Esophagus muscularis mucosa (tissue), 4 donors: ENCODE data around the gene ADCY6. TPM values are rescaled to one million over a fixed set of nuclear protein-coding genes. Genes with fewer than 3 reads are reported as not detected.

Experiments
- DNase-seq: peaks from one replicate; pipeline ENCODE4 v3.0.0-alpha.2; 2017; ENCODE audit errors: extremely low spot score
- H3K27ac ChIP-seq, 4 donors: fragments of 200-600 bp; sonication (generic); replicated peaks in 1 of 4; 1 replicate in 3 of 4; 2 replicates in 1 of 4; pipeline ENCODE4 v1.5.1; 2016 to 2019; ENCODE audit warnings: mild to moderate bottlenecking in 1 of 4
- H3K27me3 ChIP-seq, 4 donors: fragments of 200-600 bp; sonication (generic); one replicate each; pipeline versions ENCODE4 v1.5.1 to v1.6.0; 2016 to 2019
- H3K36me3 ChIP-seq, 4 donors: fragments of 200-600 bp; sonication (generic); one replicate each; pipeline ENCODE4 v1.5.1; 2016 to 2019
- H3K4me1 ChIP-seq, 4 donors: fragments of 200-600 bp; sonication (generic); one replicate each; pipeline ENCODE4 v1.5.1; 2016 to 2019
- H3K4me3 ChIP-seq, 4 donors: fragments of 200-600 bp; sonication (generic); 1 replicate in 2 of 4; 2 replicates in 2 of 4; pipeline ENCODE4 v1.5.1; 2016 to 2019; ENCODE audit warnings: mild to moderate bottlenecking in 4 of 4, moderate library complexity in 1 of 4
- H3K9me3 ChIP-seq, 4 donors: fragments of 200-600 bp; sonication (generic); 1 replicate in 3 of 4; 2 replicates in 1 of 4; pipeline ENCODE4 v1.5.1; 2016 to 2019
- CTCF ChIP-seq, 3 experiments: fragments of 200-600 bp in 2 of 3; fragments of 450-650 bp in 1 of 3; sonication (generic) in 2 of 3; IDR thresholded peaks; one replicate each; pipeline ENCODE4 v1.5.1; 2017 to 2019; ENCODE audit warnings: antibody characterized with exemption in 3 of 3, mild to moderate bottlenecking in 2 of 3, moderate library complexity in 1 of 3
- EP300 ChIP-seq: sonication (generic); formaldehyde crosslinking; IDR thresholded peaks from one replicate; pipeline ENCODE4 v1.6.1; 2017; ENCODE audit warnings: antibody characterized with exemption
- POLR2A ChIP-seq: fragments of 450-650 bp; IDR thresholded peaks from one replicate; pipeline ENCODE4 v1.6.1; 2017; ENCODE audit warnings: antibody characterized with exemption, moderate library complexity, mild to moderate bottlenecking, low read depth
- POLR2AphosphoS5 ChIP-seq, 2 donors: sonication (generic); formaldehyde crosslinking; IDR thresholded peaks; one replicate each; pipeline ENCODE4 v1.6.1; 2017; ENCODE audit warnings: antibody characterized with exemption in 2 of 2
- WGBS: methylation state at CpG from one replicate; pipeline ENCODE4 v1.1.5; 2018; 5-methylcytosine and 5-hydroxymethylcytosine counted together
- intact Hi-C: fragments of 100-400 bp; cut with DNase I; formaldehyde crosslinking; loops from one replicate; pipeline ENCODE4 v1.15.1; 2023
- total RNA-seq, 4 donors: library from RNA; depleted of rRNA; stranded (reverse); fragments of >200 nt; gene quantifications; one replicate each; pipeline versions ENCODE4 v1.1.0 to v1.2.1, GENCODE V29; 2016

ADCY6 gene
- total RNA-seq, 4 donors from 2014 or later: 17.9 to 35.5 (median 24.0) TPM

DNA sequence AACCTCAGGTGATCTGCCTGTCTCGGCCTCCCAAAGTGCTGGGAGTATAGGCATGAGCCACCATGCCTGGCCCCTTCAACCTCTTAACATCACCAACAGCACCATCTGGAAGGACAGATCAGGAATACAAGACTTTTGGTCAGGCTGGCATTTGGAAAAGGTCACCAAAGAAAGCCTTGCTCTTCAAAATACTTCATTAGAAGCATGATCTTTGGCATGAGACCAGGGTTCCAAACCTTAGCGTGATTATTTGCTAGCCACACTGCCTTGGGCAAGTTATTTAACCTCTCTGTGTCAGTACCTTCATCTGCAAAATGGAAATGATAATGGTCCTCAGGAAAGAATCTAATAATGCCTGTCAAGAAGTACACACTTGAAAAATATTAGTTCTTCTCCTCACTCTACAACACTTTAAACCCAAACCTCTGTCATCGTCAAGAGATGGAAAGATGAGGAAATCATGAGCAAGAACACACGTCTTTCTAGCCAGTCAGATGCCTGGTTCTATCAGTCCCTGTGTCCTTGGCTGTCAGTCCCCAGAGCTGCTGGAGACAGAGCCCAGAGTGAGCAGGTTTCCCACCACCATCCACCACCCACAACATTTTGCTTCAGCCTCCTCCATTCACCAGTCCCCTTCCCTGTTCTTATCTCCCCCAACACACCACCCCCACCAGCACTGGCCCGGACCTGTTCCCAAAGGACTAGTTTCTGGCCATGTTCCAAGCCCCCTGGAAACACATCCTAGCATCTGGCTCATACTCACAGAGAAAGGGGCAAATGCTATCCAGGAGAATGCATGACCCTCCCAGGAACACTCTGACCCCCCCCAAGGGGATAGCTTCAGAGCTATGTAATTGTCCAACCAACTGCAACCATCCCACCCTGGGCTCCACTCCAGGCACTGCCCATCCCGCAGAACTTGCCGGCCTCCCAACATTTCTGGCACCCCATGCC lies 2.0 kb downstream of the ADCY6 start:
- 29% methylated on average over 7 of the region's 7 CpGs for WGBS
- H3K27ac ChIP-seq: peak overlapping the region; percentile 88 to 92 (median 89)
- peak overlapping the region; percentile 93 to 97 (median 97) for H3K4me3 ChIP-seq
- no peaks in the 10 kb centered on the region for H3K9me3 ChIP-seq
- TF ChIP-seq POLR2AphosphoS5 (IDR thresholded peaks at IDR 0.05) (no peak), EP300 (no peak)
- no peaks in the 10 kb centered on the region for H3K27me3 ChIP-seq
- no peak for DNase-seq
- H3K4me1 ChIP-seq: peaks cover 49 to 54% (median 53%) of the 10 kb centered on the region in 4 donors
- intact Hi-C loops: no loop called here
- H3K36me3 ChIP-seq: peaks cover 0 to 15% (median 14%) of the 10 kb centered on the region in 4 donors

DNA sequence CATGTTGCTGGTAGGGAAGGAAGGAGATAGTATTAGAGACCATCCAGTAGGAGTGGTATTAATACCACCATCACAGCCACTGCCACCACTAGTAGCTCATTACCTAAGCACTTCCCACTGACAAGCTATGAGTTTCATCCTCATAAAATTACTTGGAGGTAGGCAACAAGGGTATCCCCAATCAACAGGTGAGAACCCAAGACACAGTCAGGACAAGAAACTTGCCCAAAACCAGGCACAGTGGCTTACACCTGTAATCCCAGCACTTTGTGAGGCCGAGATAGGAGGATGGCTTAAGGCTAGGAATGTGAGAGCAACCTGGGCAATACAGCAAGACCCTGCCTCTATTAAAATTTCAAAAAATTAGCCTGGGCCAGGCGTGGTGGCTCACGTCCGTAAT lies 5.5 kb downstream of the ADCY6 start:
- H3K27ac ChIP-seq: no peak overlapping the region
- no peak for DNase-seq
- WGBS: 91% methylated on average over 4 of the region's 4 CpGs

DNA sequence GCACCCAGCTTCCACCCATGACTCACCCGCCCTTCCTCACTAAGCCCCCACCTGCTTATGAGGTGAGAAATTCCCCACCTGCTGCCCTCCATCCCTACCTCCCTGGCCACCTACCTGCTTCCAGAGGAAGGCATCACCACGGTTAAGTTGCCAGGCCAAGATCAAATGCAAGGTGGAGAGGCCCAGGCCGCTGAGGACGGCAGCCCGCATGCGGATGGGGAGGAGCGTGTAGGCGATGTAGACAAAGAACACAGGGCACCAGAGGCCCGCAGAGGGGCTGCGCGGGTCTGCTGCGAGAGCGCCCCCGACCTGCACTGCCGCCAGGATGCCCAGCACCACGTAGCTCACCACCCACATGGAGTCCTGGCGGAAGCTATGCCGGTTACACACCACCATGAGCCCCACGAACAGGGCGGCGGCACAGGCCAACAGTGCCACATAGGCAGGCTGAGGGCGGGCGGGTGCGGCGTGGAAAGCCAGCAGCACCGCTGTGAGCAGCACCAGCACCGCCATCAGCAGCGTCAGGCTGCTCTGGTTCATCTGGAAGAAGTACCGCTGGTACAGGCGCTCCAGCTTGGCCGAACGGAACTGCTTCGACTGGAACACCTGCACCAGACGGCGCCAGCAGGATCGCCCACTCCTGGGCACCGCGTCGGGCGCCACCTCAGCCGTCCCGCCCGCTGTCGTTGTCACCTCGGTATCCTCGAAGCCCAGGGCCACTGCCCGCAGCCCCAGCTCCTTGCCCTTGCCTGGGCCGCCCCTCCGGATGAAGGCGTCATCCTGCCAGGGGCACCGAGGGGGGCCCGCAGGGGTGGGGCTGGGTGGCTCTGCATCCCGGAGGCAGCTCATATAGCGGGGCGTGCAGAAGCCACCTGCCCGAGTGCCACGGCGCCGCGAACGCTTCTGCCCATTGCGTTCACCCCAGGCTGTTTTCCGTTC lies 6.2 kb downstream of the ADCY6 start:
- H3K27ac ChIP-seq: no peak overlapping the region
- DNase-seq: no peak
- intact Hi-C loops: no loop called here
- no peak overlapping the region for H3K4me3 ChIP-seq
- no peaks in the 10 kb centered on the region for H3K9me3 ChIP-seq
- H3K36me3 ChIP-seq: peaks cover 0 to 23% (median 21%) of the 10 kb centered on the region in 4 donors
- WGBS: 81% methylated on average over 41 of the region's 63 CpGs
- H3K4me1 ChIP-seq: peaks cover 52 to 87% (median 58%) of the 10 kb centered on the region in 4 donors
- H3K27me3 ChIP-seq: no peaks in the 10 kb centered on the region
- TF ChIP-seq POLR2A (no peak), EP300 (no peak), CTCF (IDR thresholded peaks at IDR 0.05) (no peak), POLR2AphosphoS5 (IDR thresholded peaks at IDR 0.05) (no peak)

More for the DNA sequence above, 5.5 kb downstream of the ADCY6 start:
- Histone ChIP-seq H3K4me1 (peaks cover 59 to 81% (median 65%) of the 10 kb centered on the region in 4 donors), H3K27me3 (no peaks in the 10 kb centered on the region), H3K9me3 (no peaks in the 10 kb centered on the region), H3K36me3 (peaks cover 0 to 19% (median 16%) of the 10 kb centered on the region in 4 donors), H3K4me3 (no peak overlapping the region)
- no peak for TF ChIP-seq CTCF (IDR thresholded peaks at IDR 0.05)
- TF ChIP-seq POLR2A: no peak
- TF ChIP-seq EP300: no peak
- TF ChIP-seq POLR2AphosphoS5 (IDR thresholded peaks at IDR 0.05): no peak
- intact Hi-C loops: no loop called here

- Histone ChIP-seq H3K4me1 (peaks cover 44 to 84% (median 50%) of the 10 kb centered on the region in 4 donors), H3K4me3 (no peak overlapping the region), H3K9me3 (no peaks in the 10 kb centered on the region), H3K36me3 (peaks cover 0 to 32% (median 29%) of the 10 kb centered on the region in 4 donors), H3K27ac (no peak overlapping the region), H3K27me3 (no peaks in the 10 kb centered on the region)
- TF ChIP-seq POLR2A (no peak), EP300 (no peak)
- no peak for DNase-seq
- 94% methylated on average over 5 of the region's 9 CpGs for WGBS
- intact Hi-C loops: no loop called here
Measured at GRCh38 chr12:48781750-48782456, 7.0 kb downstream of the ADCY6 start.

DNA sequence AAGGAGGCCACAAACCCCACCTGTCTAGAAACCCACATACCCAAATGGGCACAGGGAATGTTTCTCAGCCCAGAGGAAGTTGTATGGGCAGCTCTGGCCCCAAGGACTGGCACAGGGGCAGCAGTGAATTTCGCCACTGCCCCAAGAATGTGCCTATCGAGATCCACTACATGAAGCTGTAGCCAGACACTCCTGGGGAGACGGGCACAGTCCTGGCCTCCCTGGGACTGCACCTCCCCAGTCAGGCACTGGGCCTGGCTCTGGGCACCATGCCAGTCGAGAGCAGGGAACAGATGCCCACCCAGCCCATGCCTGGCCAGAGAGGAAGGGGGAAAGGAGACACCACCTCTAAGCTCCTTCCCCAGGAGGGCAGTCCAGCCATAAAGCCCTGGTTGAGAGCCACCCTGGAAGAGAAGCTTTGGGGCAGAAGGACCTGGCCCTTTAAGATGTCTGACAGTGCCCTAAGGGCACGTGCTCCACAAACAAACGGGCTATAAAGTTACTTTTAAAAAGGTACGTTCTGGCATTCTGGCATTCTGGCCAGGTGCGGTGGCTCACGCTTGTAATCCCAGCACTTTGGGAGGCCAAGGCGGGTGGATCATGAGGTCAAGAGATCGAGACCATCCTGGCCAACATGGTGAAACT lies 8.4 kb downstream of the ADCY6 start:
- no peak for TF ChIP-seq POLR2A
- TF ChIP-seq CTCF (IDR thresholded peaks at IDR 0.05): no peak
- TF ChIP-seq POLR2AphosphoS5 (IDR thresholded peaks at IDR 0.05): no peak
- TF ChIP-seq EP300: no peak
- Histone ChIP-seq H3K9me3 (no peaks in the 10 kb centered on the region), H3K27me3 (no peaks in the 10 kb centered on the region), H3K27ac (peak overlapping the region; percentile 37 to 52 (median 42)), H3K36me3 (peaks cover 0 to 46% (median 43%) of the 10 kb centered on the region in 4 donors), H3K4me1 (peaks cover 33 to 78% (median 36%) of the 10 kb centered on the region in 4 donors), H3K4me3 (no peak overlapping the region)
- no peak for DNase-seq
- intact Hi-C loops: no loop called here
- 73% methylated on average over 7 of the region's 11 CpGs for WGBS
